Measurements from ENCODE around the gene SEC23B. TPM values are rescaled to one million over a fixed set of nuclear protein-coding genes. Genes with fewer than 3 reads are reported as not detected.

SEC23B gene
- total and polyA plus RNA-seq, 2 donors (not counting 3 experiments of a cell fraction or from before 2014, with no cell fraction given) = 38.0 to 44.0 TPM

DNA sequence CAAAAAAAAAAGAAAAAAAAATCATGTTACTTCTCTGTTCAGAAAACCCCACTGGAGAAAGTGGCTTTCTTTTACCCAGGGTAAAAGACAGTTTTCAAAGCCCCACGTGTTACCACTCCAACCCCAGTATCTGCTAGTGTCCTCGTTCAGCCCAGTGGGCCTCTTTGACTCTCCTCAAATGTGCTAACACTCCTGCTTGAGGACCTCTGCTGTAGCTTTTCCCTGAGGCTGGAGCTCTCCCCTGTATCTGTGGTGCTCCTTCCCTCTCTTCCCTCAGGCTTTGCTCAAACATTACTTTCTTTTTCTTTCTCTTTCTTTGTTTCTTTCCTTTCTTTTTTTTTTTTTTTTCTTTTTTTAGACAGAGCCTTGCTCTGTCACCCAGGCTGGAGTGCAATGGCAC, 15.3 kb downstream of the SEC23B start:
- Histone ChIP-seq H3K27me3 (ENCODE audit: control insufficient read depth in 2 of 2, insufficient read depth in 2 of 2, low read length in 2 of 2) (no peaks in the 10 kb centered on the region), H4K20me1 (replicated peaks; ENCODE audit: control insufficient read depth, extremely low read depth, insufficient read depth, low read length) (no peaks in the 10 kb centered on the region), H2AFZ (ENCODE audit: low read depth, low read length) (no peak overlapping the region), H3K79me2 (ENCODE audit: control insufficient read depth, insufficient read depth, low read length) (no peaks in the 10 kb centered on the region), H3K9me3 (replicated peaks; ENCODE audit: control insufficient read depth, insufficient read depth, low read length) (no peaks in the 10 kb centered on the region), H3K4me3 (replicated peaks in 1 of 3; ENCODE audit: insufficient read depth in 1 of 3, low read depth in 1 of 3, low read length in 3 of 3) (no peak overlapping the region), H3K4me2 (ENCODE audit: insufficient read depth, low read length) (no peak overlapping the region), H3K36me3 (ENCODE audit: control insufficient read depth in 2 of 2, extremely low read depth in 1 of 2, insufficient read depth in 2 of 2, low read length in 2 of 2) (peaks cover 18 to 21% of the 10 kb centered on the region in 2 experiments), H3K9ac (replicated peaks; ENCODE audit: extremely low read depth, insufficient read depth, low read length) (no peak overlapping the region), H3K27ac (ENCODE audit: insufficient read depth, low read depth, low read length) (no peak overlapping the region), H3K4me1 (ENCODE audit: control insufficient read depth, extremely low read depth, insufficient read depth, low read length) (no peaks in the 10 kb centered on the region), H3K9me1 (replicated peaks; ENCODE audit: control insufficient read depth, extremely low read depth, insufficient read depth, low read length) (no peaks in the 10 kb centered on the region)
- FAIRE-seq = no peak
- TF ChIP-seq POLR2A (IDR thresholded peaks at IDR 0.05; ENCODE audit: low read depth, low read length) = no peak
- TF ChIP-seq, protein P1, sequence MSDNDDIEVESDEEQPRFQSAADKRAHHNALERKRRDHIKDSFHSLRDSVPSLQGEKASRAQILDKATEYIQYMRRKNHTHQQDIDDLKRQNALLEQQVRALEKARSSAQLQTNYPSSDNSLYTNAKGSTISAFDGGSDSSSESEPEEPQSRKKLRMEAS (IDR thresholded peaks at IDR 0.05; ENCODE audit: insufficient read depth, insufficient read length) = no peak
- TF ChIP-seq, protein P2, sequence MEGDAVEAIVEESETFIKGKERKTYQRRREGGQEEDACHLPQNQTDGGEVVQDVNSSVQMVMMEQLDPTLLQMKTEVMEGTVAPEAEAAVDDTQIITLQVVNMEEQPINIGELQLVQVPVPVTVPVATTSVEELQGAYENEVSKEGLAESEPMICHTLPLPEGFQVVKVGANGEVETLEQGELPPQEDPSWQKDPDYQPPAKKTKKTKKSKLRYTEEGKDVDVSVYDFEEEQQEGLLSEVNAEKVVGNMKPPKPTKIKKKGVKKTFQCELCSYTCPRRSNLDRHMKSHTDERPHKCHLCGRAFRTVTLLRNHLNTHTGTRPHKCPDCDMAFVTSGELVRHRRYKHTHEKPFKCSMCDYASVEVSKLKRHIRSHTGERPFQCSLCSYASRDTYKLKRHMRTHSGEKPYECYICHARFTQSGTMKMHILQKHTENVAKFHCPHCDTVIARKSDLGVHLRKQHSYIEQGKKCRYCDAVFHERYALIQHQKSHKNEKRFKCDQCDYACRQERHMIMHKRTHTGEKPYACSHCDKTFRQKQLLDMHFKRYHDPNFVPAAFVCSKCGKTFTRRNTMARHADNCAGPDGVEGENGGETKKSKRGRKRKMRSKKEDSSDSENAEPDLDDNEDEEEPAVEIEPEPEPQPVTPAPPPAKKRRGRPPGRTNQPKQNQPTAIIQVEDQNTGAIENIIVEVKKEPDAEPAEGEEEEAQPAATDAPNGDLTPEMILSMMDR (IDR thresholded peaks at IDR 0.05; ENCODE audit: extremely low read depth in 1 of 2, insufficient read depth in 1 of 2, low read depth in 1 of 2, low read length in 2 of 2) = no peak
- no peak for TF ChIP-seq GATA2 (IDR thresholded peaks at IDR 0.05; ENCODE audit: insufficient read depth, insufficient read length, low read depth, low read length)
- no peak for TF ChIP-seq FOS (IDR thresholded peaks at IDR 0.05; ENCODE audit: borderline replicate concordance, insufficient read depth, low read length)
- TF ChIP-seq POLR2AphosphoS5 (IDR thresholded peaks at IDR 0.05; ENCODE audit: insufficient read depth, low read depth, low read length) = no peak
- no peak for TF ChIP-seq JUN (IDR thresholded peaks at IDR 0.05; ENCODE audit: borderline replicate concordance, insufficient read depth, insufficient read length, low read depth)
- TF ChIP-seq MYC (IDR thresholded peaks at IDR 0.05; ENCODE audit: low read depth, low read length) = no peak
- no peak for TF ChIP-seq EZH2 (IDR thresholded peaks at IDR 0.05; ENCODE audit: borderline replicate concordance, low read depth, low read length, severe bottlenecking)
- no peak for DNase-seq (ENCODE audit: low read depth, low spot score)
- dilution Hi-C loops (cut with MboI; ENCODE audit: extremely low pct_ligation_motif_present, low sequenced_read_pairs) = no loop called here
- ChIA-PET CTCF (interaction anchor here (1.0 kb wide), 1 partner anchor 22 kb away, joined by 3 read pairs; no protein-coding TSS in a partner anchor), POLR2A (no interaction called here)
- intact Hi-C loops (cut with micrococcal nuclease) = no loop called here
- no TSS peak for BruUV-seq (replicated peaks)

Measured in endothelial cell of umbilical vein (primary cell).